Caco-2 (cell line): ENCODE results near the gene DDAH2. TPM values are rescaled to one million over a fixed set of nuclear protein-coding genes. Genes with fewer than 3 reads are reported as not detected.

ENCODE experiments used
- BruUV-seq: library from RNA; stranded (reverse); fragments of 400-500 nt; replicated peaks from 2 replicates; lab custom pipeline; 2021; lab: Mats Ljungman, UMichigan
- CTCF ChIA-PET: fragments of 300-600 bp; sonication (Branson Sonifier 250); formaldehyde crosslinking; loops from one replicate; lab custom pipeline; 2022; ENCODE audit warnings: antibody characterized with exemption; lab: Charles Lee
- POLR2A ChIA-PET: fragments of 300-600 bp; sonication (Branson Sonifier 250); formaldehyde crosslinking; loops from one replicate; lab custom pipeline; 2022; ENCODE audit warnings: antibody characterized with exemption; lab: Charles Lee
- DNase-seq, 2 experiments: peaks; one replicate each; pipeline versions ENCODE4 v3.0.0 to v3.0.0-alpha.2; 2020 to 2022
- H3K27me3 ChIP-seq: replicated peaks from 2 replicates; pipeline ENCODE4 v1.6.0; 2011; ENCODE audit warnings: low read length; ENCODE audit not compliant: control insufficient read depth, insufficient read depth
- H3K36me3 ChIP-seq: 2 replicates; pipeline ENCODE4 v1.5.1; 2011; ENCODE audit warnings: low read length; ENCODE audit not compliant: control insufficient read depth, insufficient read depth
- H3K4me1 ChIP-seq: fragments of 250-450 bp; sonication (Bioruptor Pico); 2 replicates; pipeline ENCODE4 v1.5.1; 2020; ENCODE audit warnings: mild to moderate bottlenecking
- H3K4me3 ChIP-seq: 2 replicates; pipeline ENCODE4 v1.5.1; 2011; ENCODE audit warnings: low read depth, mild to moderate bottlenecking, control low read depth, low read length
- H3K9me3 ChIP-seq: fragments of 250-450 bp; sonication (Bioruptor Pico); 2 replicates; pipeline ENCODE4 v1.5.1; 2020; ENCODE audit warnings: mild to moderate bottlenecking, moderate library complexity
- H3K27ac Mint-ChIP-seq: one replicate; pipeline ENCODE4 v1.8.0; 2022; ENCODE audit warnings: mixed read lengths; ENCODE audit not compliant: unreplicated experiment
- H3K27me3 Mint-ChIP-seq: one replicate; pipeline ENCODE4 v1.8.0; 2022; ENCODE audit warnings: mixed read lengths; ENCODE audit not compliant: insufficient read depth, unreplicated experiment
- H3K36me3 Mint-ChIP-seq: one replicate; pipeline ENCODE4 v1.8.0; 2022; ENCODE audit warnings: mild to moderate bottlenecking, mixed read lengths; ENCODE audit not compliant: insufficient read depth, unreplicated experiment
- H3K4me1 Mint-ChIP-seq: one replicate; pipeline ENCODE4 v1.8.0; 2022; ENCODE audit warnings: low read depth, mixed read lengths; ENCODE audit not compliant: unreplicated experiment
- H3K4me3 Mint-ChIP-seq: one replicate; pipeline ENCODE4 v1.8.0; 2022; ENCODE audit warnings: mild to moderate bottlenecking, moderate library complexity, mixed read lengths; ENCODE audit not compliant: unreplicated experiment
- H3K9me3 Mint-ChIP-seq: one replicate; pipeline ENCODE4 v1.8.0; 2022; ENCODE audit warnings: mixed read lengths; ENCODE audit not compliant: unreplicated experiment
- CTCF ChIP-seq, 2 experiments: fragments of 200-600 bp in 1 of 2; IDR thresholded peaks; 1 replicate in 1 of 2; 2 replicates in 1 of 2; pipeline versions ENCODE4 v1.5.1 to v1.8.0; 2011 to 2022; ENCODE audit warnings: antibody characterized with exemption in 1 of 2, control low read depth in 1 of 2, inconsistent platforms in 1 of 2, low read depth in 1 of 2, low read length in 1 of 2, mild to moderate bottlenecking in 1 of 2, moderate library complexity in 1 of 2; ENCODE audit not compliant: insufficient read depth in 1 of 2, severe bottlenecking in 1 of 2, unreplicated experiment in 1 of 2
- intact Hi-C: fragments of 100-400 bp; cut with micrococcal nuclease; formaldehyde crosslinking; loops from one replicate; pipeline ENCODE4 v1.10.0; 2022; ENCODE audit not compliant: unreplicated experiment
- total RNA-seq: library from RNA; stranded (reverse); gene quantifications from 2 replicates; pipeline ENCODE4 v1.2.3, GENCODE V29; 2022

Gene DDAH2
- total RNA-seq, 1 experiment from 2014 or later: 82.4 TPM

- peaks cover 33% of the 10 kb centered on the region for H3K4me1 ChIP-seq
- H3K27me3 ChIP-seq: no peaks in the 10 kb centered on the region
- peak overlapping the region; percentile 30 for H3K4me3 ChIP-seq
- POLR2A ChIA-PET: interaction anchor here (0.6 to 3.6 kb wide), 22 partner anchors 9 to 457 kb away, joined by 3 to 59 read pairs (median 6); partner anchors contain the start of genes ABHD16A, APOM, BAG6 and C6orf47
- Mint-ChIP-seq H3K27ac (peak overlapping the region; percentile 98), H3K4me3 (peak overlapping the region; percentile 95), H3K4me1 (peaks cover 30% of the 10 kb centered on the region), H3K36me3 (peaks cover 69% of the 10 kb centered on the region), H3K9me3 (no peaks in the 10 kb centered on the region), H3K27me3 (no peaks in the 10 kb centered on the region)
- intact Hi-C loops: loop anchor here (1.0 to 5.0 kb wide), 6 partner anchors 8 to 191 kb away; partner anchors contain the start of genes ABHD16A, ATP6V1G2, CSNK2B and HSPA1B
- CTCF ChIA-PET: interaction anchor here (0.8 to 3.8 kb wide), 11 partner anchors 8 to 72 kb away, joined by 3 to 32 read pairs (median 5); partner anchors contain the start of genes ABHD16A, DDAH2, LSM2 and LY6G5C
- TSS peak; percentile 19 for BruUV-seq
- DNase-seq: peak; percentile 91 to 94
- H3K36me3 ChIP-seq: 0 out of 2 replicates have a peak, but pooled peaks cover under 1% of the 10 kb centered on the region
- no peaks in the 10 kb centered on the region for H3K9me3 ChIP-seq
- peak in 1 of 2 experiments; percentile 19 for TF ChIP-seq CTCF (IDR thresholded peaks at IDR 0.05; ENCODE audit: insufficient read depth in 1 of 2, low read depth in 1 of 2, low read length in 1 of 2, severe bottlenecking in 1 of 2, unreplicated experiment in 1 of 2)
Observed at GRCh38 chr6:31737991-31738979, 9.2 kb upstream of the DDAH2 start.

- Histone ChIP-seq H3K4me1 (peaks cover 33% of the 10 kb centered on the region), H3K36me3 (0 out of 2 replicates have a peak, but pooled peaks cover 2% of the 10 kb centered on the region), H3K4me3 (peak overlapping the region; percentile 30), H3K9me3 (no peaks in the 10 kb centered on the region), H3K27me3 (no peaks in the 10 kb centered on the region)
- no TSS peak for BruUV-seq
- Mint-ChIP-seq H3K27me3 (no peaks in the 10 kb centered on the region), H3K36me3 (peaks cover 77% of the 10 kb centered on the region), H3K9me3 (no peaks in the 10 kb centered on the region), H3K4me3 (peak overlapping the region; percentile 95), H3K4me1 (peaks cover 31% of the 10 kb centered on the region), H3K27ac (peak overlapping the region; percentile 98)
- POLR2A ChIA-PET: interaction anchor here (0.6 to 3.3 kb wide), 15 partner anchors 8 to 208 kb away, joined by 3 to 59 read pairs (median 5); partner anchors contain the start of genes APOM, BAG6, C6orf47 and CFB
- no peak for TF ChIP-seq CTCF (IDR thresholded peaks at IDR 0.05; ENCODE audit: insufficient read depth in 1 of 2, low read depth in 1 of 2, low read length in 1 of 2, severe bottlenecking in 1 of 2, unreplicated experiment in 1 of 2)
- CTCF ChIA-PET: interaction anchor here (0.6 to 3.8 kb wide), 7 partner anchors 8 to 69 kb away, joined by 3 to 32 read pairs (median 5); partner anchors contain the start of genes ABHD16A, DDAH2, LSM2 and LY6G5C
- peak; percentile 85 to 93 for DNase-seq
- intact Hi-C loops: loop anchor here (2.0 to 5.0 kb wide), 4 partner anchors 35 to 190 kb away; partner anchors contain the start of genes ABHD16A, ATP6V1G2, CSNK2B and HSPA1B
Observed at GRCh38 chr6:31737315-31737990, 8.4 kb upstream of the DDAH2 start.
